IMR-90 (cell line): ENCODE data around the gene NEFH.

ENCODE experiments used
- BHLHE40 ChIP-seq: fragments of 150-350 bp; IDR thresholded peaks from 2 replicates; pipeline ENCODE4 v1.6.1; 2016; ENCODE audit warnings: mild to moderate bottlenecking, low read depth, low read length
- CTCF ChIP-seq: conservative IDR thresholded peaks from 2 replicates; pipeline ENCODE4 v1.5.1; 2012; ENCODE audit warnings: mild to moderate bottlenecking, low read depth, low read length, improper control_type of control experiment
- NFE2L2 ChIP-seq: fragments of 150-350 bp; IDR thresholded peaks from 2 replicates; pipeline ENCODE4 v1.6.1; 2016; ENCODE audit warnings: low read depth, mild to moderate bottlenecking, low read length
- POLR2A ChIP-seq: IDR thresholded peaks from 2 replicates; pipeline ENCODE4 v1.6.1; 2012; ENCODE audit warnings: mild to moderate bottlenecking, low read depth, low read length
- RCOR1 ChIP-seq: IDR thresholded peaks from 2 replicates; pipeline ENCODE4 v1.6.1; 2012; ENCODE audit warnings: mild to moderate bottlenecking, low read length, improper control_type of control experiment; ENCODE audit not compliant: insufficient replicate concordance
- RFX5 ChIP-seq: IDR thresholded peaks from 2 replicates; pipeline ENCODE4 v1.8.0; 2012; ENCODE audit warnings: low read depth, mild to moderate bottlenecking, low read length, moderate library complexity
- USF2 ChIP-seq: fragments of 150-350 bp; IDR thresholded peaks from 2 replicates; pipeline ENCODE4 v1.6.1; 2017; ENCODE audit warnings: mild to moderate bottlenecking, antibody characterized with exemption, low read length, low read depth

DNA sequence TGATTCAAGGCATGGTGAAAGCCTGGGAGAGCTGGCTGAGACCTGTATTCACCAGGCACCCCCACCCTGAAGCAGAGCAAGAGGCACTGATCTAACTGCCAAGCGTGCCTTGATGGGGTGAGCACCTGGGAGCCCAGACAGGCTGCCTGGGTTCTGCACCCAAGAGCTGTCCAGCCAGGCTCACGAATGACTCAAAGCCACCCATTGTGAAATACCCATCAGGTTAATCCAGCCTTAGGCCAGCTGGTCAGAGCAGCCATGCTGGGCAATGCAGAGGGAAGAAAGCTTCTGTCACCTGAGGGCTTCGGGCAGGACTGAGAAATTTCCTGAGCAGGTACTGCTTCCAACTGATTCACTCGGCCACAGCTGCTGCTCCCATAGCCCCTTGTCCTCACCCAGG lies 51.4 kb downstream of the NEFH start:
- TF ChIP-seq CTCF: no peak
- no peak for TF ChIP-seq RCOR1
- no peak for TF ChIP-seq BHLHE40
- TF ChIP-seq POLR2A: no peak
- no peak for TF ChIP-seq USF2
- TF ChIP-seq NFE2L2: no peak
- TF ChIP-seq RFX5: no peak
